Measurements from ENCODE around the gene MAN1A2. TPM values are rescaled to one million over a fixed set of nuclear protein-coding genes. Genes with fewer than 3 reads are reported as not detected.
"Not testable (repeated sequence)": the region's sequence is repeated elsewhere in the genome, so short reads cannot be mapped to it uniquely, and the experiment has no call there.

Gene MAN1A2
- total and polyA plus RNA-seq, 8 donors: 3.5 to 83.2 (median 17.0) TPM

GRCh38 chr1:117452216-117452615 is 85.0 kb downstream of the MAN1A2 start:
- intact Hi-C loops (cut with DNase I; ENCODE audit: low total_unique reads): no loop called here
- no peaks in the 10 kb centered on the region for H3K27me3 ChIP-seq
- H3K36me3 ChIP-seq: peaks cover 0 to 40% (median 16%) of the 10 kb centered on the region in 4 donors
- H3K4me1 ChIP-seq: no peaks in the 10 kb centered on the region
- no peak overlapping the region for H3K4me3 ChIP-seq
- H3K9me3 ChIP-seq: no peaks in the 10 kb centered on the region
- WGBS, 5 donors: 93 to 100% (median 99%) methylated on average over 3 of the region's 3 CpGs
- no peak for DNase-seq
- no peak overlapping the region for H3K27ac ChIP-seq
- TF ChIP-seq EP300 (IDR thresholded peaks at IDR 0.05): no peak
- TF ChIP-seq CTCF (IDR thresholded peaks at IDR 0.05): no peak
- TF ChIP-seq POLR2AphosphoS5 (IDR thresholded peaks at IDR 0.05): no peak
- TF ChIP-seq POLR2A (IDR thresholded peaks at IDR 0.05): no peak

DNA sequence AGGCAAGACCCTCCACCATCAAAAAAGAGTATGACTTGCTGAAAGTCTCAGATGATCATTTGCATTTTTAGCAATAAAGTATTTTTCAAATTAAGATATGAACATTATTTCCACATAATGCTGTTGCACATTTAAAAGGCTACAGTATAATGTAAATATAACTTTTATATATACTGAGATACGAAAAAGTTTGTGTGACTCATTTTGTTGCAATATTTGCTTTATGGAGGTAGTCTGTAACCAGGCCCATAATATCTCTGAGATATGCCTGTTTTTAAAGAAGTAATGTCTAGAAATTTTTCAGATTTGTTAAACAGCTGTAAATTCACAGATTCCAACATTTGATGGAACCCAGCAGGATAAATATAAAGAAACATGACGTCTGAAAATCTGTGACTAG is 86.7 kb downstream of the MAN1A2 start:
- intact Hi-C loops (cut with DNase I; ENCODE audit: low total_unique reads): no loop called here
- no peaks in the 10 kb centered on the region for H3K9me3 ChIP-seq
- H3K4me3 ChIP-seq: no peak overlapping the region
- H3K27ac ChIP-seq: no peak overlapping the region
- H3K27me3 ChIP-seq: no peaks in the 10 kb centered on the region
- TF ChIP-seq POLR2AphosphoS5 (IDR thresholded peaks at IDR 0.05): no peak
- TF ChIP-seq CTCF (IDR thresholded peaks at IDR 0.05): no peak
- TF ChIP-seq EP300 (IDR thresholded peaks at IDR 0.05): no peak
- TF ChIP-seq POLR2A (IDR thresholded peaks at IDR 0.05): no peak
- H3K4me1 ChIP-seq: no peaks in the 10 kb centered on the region
- H3K36me3 ChIP-seq: peaks cover 0 to 34% (median 16%) of the 10 kb centered on the region in 4 donors
- 57 to 74% (median 67%) methylated on average over 2 of the region's 2 CpGs for WGBS, 5 donors
- peak in 1 of 2 donors; percentile 5 for DNase-seq

DNA sequence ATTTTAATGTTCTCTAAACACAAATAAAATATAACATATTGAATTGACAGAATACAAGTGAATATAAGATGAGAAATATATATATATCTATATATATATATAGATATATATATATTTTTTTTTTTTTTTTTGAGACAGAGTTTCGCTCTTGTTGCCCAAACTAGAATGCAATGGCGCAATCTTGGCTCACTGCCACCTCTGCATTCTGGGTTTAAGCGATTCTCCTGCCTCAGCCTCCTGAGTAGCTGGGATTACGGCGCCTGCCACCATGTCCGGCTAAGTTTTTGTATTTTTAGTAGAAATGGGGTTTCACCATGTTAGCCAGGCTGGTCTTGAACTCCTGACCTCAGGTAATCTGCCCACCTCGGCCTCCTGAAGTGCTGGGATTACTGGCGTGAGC is 91.2 kb downstream of the MAN1A2 start:
- DNase-seq; H3K36me3 ChIP-seq; H3K9me3 ChIP-seq; H3K27me3 ChIP-seq; intact Hi-C loops (cut with DNase I; ENCODE audit: low total_unique reads); H3K27ac ChIP-seq; H3K4me3 ChIP-seq; H3K4me1 ChIP-seq: not testable (repeated sequence)
- 96 to 100% (median 98%) methylated on average over 7 to 8 of the region's 8 CpGs for WGBS, 5 donors

- Histone ChIP-seq H3K4me1 (no peaks in the 10 kb centered on the region), H3K27ac (no peak overlapping the region), H3K9me3 (no peaks in the 10 kb centered on the region), H3K27me3 (no peaks in the 10 kb centered on the region), H3K4me3 (no peak overlapping the region), H3K36me3 (peaks cover 0 to 33% (median 21%) of the 10 kb centered on the region in 4 donors)
- intact Hi-C loops (cut with DNase I; ENCODE audit: low total_unique reads): no loop called here
- no peak for DNase-seq
- TF ChIP-seq POLR2AphosphoS5 (IDR thresholded peaks at IDR 0.05) (no peak), POLR2A (IDR thresholded peaks at IDR 0.05) (no peak), EP300 (IDR thresholded peaks at IDR 0.05) (no peak), CTCF (IDR thresholded peaks at IDR 0.05) (no peak)
Measured at GRCh38 chr1:117466761-117467160, 99.5 kb downstream of the MAN1A2 start.

GRCh38 chr1:117467336-117467735 is 100.1 kb downstream of the MAN1A2 start:
- Histone ChIP-seq H3K4me1 (no peaks in the 10 kb centered on the region), H3K4me3 (no peak overlapping the region), H3K27me3 (no peaks in the 10 kb centered on the region), H3K9me3 (no peaks in the 10 kb centered on the region), H3K27ac (no peak overlapping the region), H3K36me3 (peaks cover 0 to 33% (median 21%) of the 10 kb centered on the region in 4 donors)
- no peak for DNase-seq
- TF ChIP-seq POLR2AphosphoS5 (IDR thresholded peaks at IDR 0.05) (no peak), POLR2A (IDR thresholded peaks at IDR 0.05) (no peak), CTCF (IDR thresholded peaks at IDR 0.05) (no peak)
- WGBS, 5 donors: 80 to 95% (median 82%) methylated on average over 1 of the region's 1 CpG
- intact Hi-C loops (cut with DNase I; ENCODE audit: low total_unique reads): no loop called here
